ENCODE measurements around the gene RNF40. TPM values are rescaled to one million over a fixed set of nuclear protein-coding genes. Genes with fewer than 3 reads are reported as not detected.

The RNF40 gene
- total RNA-seq, 2 experiments from 2014 or later, result 95.2 to 107 TPM

- peaks cover 4% of the 10 kb centered on the region for H3K4me1 Mint-ChIP-seq
- H3K27ac Mint-ChIP-seq, result no peak overlapping the region
- H3K27me3 Mint-ChIP-seq, result no peaks in the 10 kb centered on the region
- no peak for DNase-seq
- no peak overlapping the region for H3K4me3 Mint-ChIP-seq
- no peaks in the 10 kb centered on the region for H3K9me3 Mint-ChIP-seq
- H3K36me3 Mint-ChIP-seq, result peaks cover 24% of the 10 kb centered on the region
Observed at GRCh38 chr16:30731411-30731810, 30.7 kb upstream of the RNF40 start.

GRCh38 chr16:30736995-30737793, 24.9 kb upstream of the RNF40 start:
- H3K4me3 Mint-ChIP-seq, result no peak overlapping the region
- H3K36me3 Mint-ChIP-seq, result peaks cover 37% of the 10 kb centered on the region
- H3K9me3 Mint-ChIP-seq, result no peaks in the 10 kb centered on the region
- H3K27ac Mint-ChIP-seq, result peak overlapping the region; percentile 23
- H3K27me3 Mint-ChIP-seq, result no peaks in the 10 kb centered on the region
- H3K4me1 Mint-ChIP-seq, result peaks cover 12% of the 10 kb centered on the region
- no peak for DNase-seq

GRCh38 chr16:30737794-30738648, 24.1 kb upstream of the RNF40 start:
- H3K4me3 Mint-ChIP-seq, result no peak overlapping the region
- H3K36me3 Mint-ChIP-seq, result peaks cover 33% of the 10 kb centered on the region
- no peak for DNase-seq
- H3K27ac Mint-ChIP-seq, result no peak overlapping the region
- H3K9me3 Mint-ChIP-seq, result no peaks in the 10 kb centered on the region
- H3K4me1 Mint-ChIP-seq, result peaks cover 12% of the 10 kb centered on the region
- H3K27me3 Mint-ChIP-seq, result no peaks in the 10 kb centered on the region

GRCh38 chr16:30738984-30739951, 22.9 kb upstream of the RNF40 start:
- Mint-ChIP-seq H3K27me3 (no peaks in the 10 kb centered on the region), H3K4me3 (no peak overlapping the region), H3K27ac (peak overlapping the region; percentile 27), H3K4me1 (peaks cover 12% of the 10 kb centered on the region), H3K36me3 (peaks cover 32% of the 10 kb centered on the region), H3K9me3 (no peaks in the 10 kb centered on the region)
- DNase-seq, result no peak

GRCh38 chr16:30740364-30741251, 21.5 kb upstream of the RNF40 start:
- DNase-seq, result no peak
- H3K27ac Mint-ChIP-seq, result peak overlapping the region; percentile 52
- H3K27me3 Mint-ChIP-seq, result no peaks in the 10 kb centered on the region
- H3K4me1 Mint-ChIP-seq, result peaks cover 12% of the 10 kb centered on the region
- H3K9me3 Mint-ChIP-seq, result no peaks in the 10 kb centered on the region
- H3K4me3 Mint-ChIP-seq, result no peak overlapping the region
- peaks cover 33% of the 10 kb centered on the region for H3K36me3 Mint-ChIP-seq

GRCh38 chr16:30741461-30741914, 20.6 kb upstream of the RNF40 start:
- Mint-ChIP-seq H3K27ac (no peak overlapping the region), H3K4me1 (peaks cover 12% of the 10 kb centered on the region), H3K9me3 (no peaks in the 10 kb centered on the region), H3K27me3 (no peaks in the 10 kb centered on the region), H3K4me3 (no peak overlapping the region), H3K36me3 (peaks cover 28% of the 10 kb centered on the region)
- no peak for DNase-seq

- no peak overlapping the region for H3K27ac Mint-ChIP-seq
- H3K4me1 Mint-ChIP-seq, result peaks cover 20% of the 10 kb centered on the region
- no peak for DNase-seq
- peaks cover 26% of the 10 kb centered on the region for H3K36me3 Mint-ChIP-seq
- no peaks in the 10 kb centered on the region for H3K9me3 Mint-ChIP-seq
- H3K4me3 Mint-ChIP-seq, result no peak overlapping the region
- H3K27me3 Mint-ChIP-seq, result no peaks in the 10 kb centered on the region
Observed at GRCh38 chr16:30743716-30744115, 18.4 kb upstream of the RNF40 start.

GRCh38 chr16:30744183-30744582, 17.9 kb upstream of the RNF40 start:
- H3K27me3 Mint-ChIP-seq, result no peaks in the 10 kb centered on the region
- H3K9me3 Mint-ChIP-seq, result no peaks in the 10 kb centered on the region
- DNase-seq, result no peak
- H3K4me3 Mint-ChIP-seq, result no peak overlapping the region
- H3K4me1 Mint-ChIP-seq, result peaks cover 23% of the 10 kb centered on the region
- peaks cover 23% of the 10 kb centered on the region for H3K36me3 Mint-ChIP-seq
- no peak overlapping the region for H3K27ac Mint-ChIP-seq

GRCh38 chr16:30745082-30745481, 17.0 kb upstream of the RNF40 start:
- Mint-ChIP-seq H3K36me3 (peaks cover 29% of the 10 kb centered on the region), H3K4me3 (no peak overlapping the region), H3K4me1 (peaks cover 31% of the 10 kb centered on the region), H3K9me3 (no peaks in the 10 kb centered on the region), H3K27ac (peak overlapping the region; percentile 1), H3K27me3 (no peaks in the 10 kb centered on the region)
- no peak for DNase-seq

- H3K9me3 Mint-ChIP-seq, result no peaks in the 10 kb centered on the region
- no peak for DNase-seq
- no peaks in the 10 kb centered on the region for H3K27me3 Mint-ChIP-seq
- H3K36me3 Mint-ChIP-seq, result peaks cover 38% of the 10 kb centered on the region
- H3K4me1 Mint-ChIP-seq, result peaks cover 24% of the 10 kb centered on the region
- no peak overlapping the region for H3K27ac Mint-ChIP-seq
- H3K4me3 Mint-ChIP-seq, result no peak overlapping the region
Observed at GRCh38 chr16:30746638-30747175, 15.4 kb upstream of the RNF40 start.

GRCh38 chr16:30747331-30747730, 14.8 kb upstream of the RNF40 start:
- Mint-ChIP-seq H3K4me3 (peak overlapping the region; percentile 95), H3K27me3 (no peaks in the 10 kb centered on the region), H3K36me3 (peaks cover 32% of the 10 kb centered on the region), H3K9me3 (no peaks in the 10 kb centered on the region), H3K27ac (peak overlapping the region; percentile 89), H3K4me1 (peaks cover 24% of the 10 kb centered on the region)
- DNase-seq, result no peak

GRCh38 chr16:30747799-30748633, 14.1 kb upstream of the RNF40 start, which contains the start of gene PHKG2:
Gene PHKG2, plus strand, starts transcription at chr16:30748425. Its CDS starts 396 bp downstream, at chr16:30748821.
- Mint-ChIP-seq H3K4me1 (peaks cover 24% of the 10 kb centered on the region), H3K4me3 (peak within 1 kb of the TSS; percentile 95), H3K9me3 (no peaks in the 10 kb centered on the region), H3K36me3 (peaks cover 32% of the 10 kb centered on the region), H3K27ac (peak within 1 kb of the TSS; percentile 89), H3K27me3 (no peaks in the 10 kb centered on the region)
- DNase-seq, result peak; percentile 99
